Testis (tissue), 3 donors: ENCODE results near the gene NID1. TPM values are rescaled to one million over a fixed set of nuclear protein-coding genes. Genes with fewer than 3 reads are reported as not detected.
"Not testable (repeated sequence)": the region's sequence is repeated elsewhere in the genome, so short reads cannot be mapped to it uniquely, and the experiment has no call there.

ENCODE experiments used
- DNase-seq: peaks from one replicate; pipeline ENCODE4 v3.0.0-alpha.2; 2019
- H3K27ac ChIP-seq, 2 donors: fragments of 200-600 bp; sonication (generic); one replicate each; pipeline ENCODE4 v1.5.1; 2019
- H3K27me3 ChIP-seq: fragments of 200-600 bp; sonication (generic); one replicate; pipeline ENCODE4 v1.5.1; 2019
- H3K36me3 ChIP-seq: fragments of 200-600 bp; sonication (generic); one replicate; pipeline ENCODE4 v1.5.1; 2017; ENCODE audit warnings: low read depth; ENCODE audit errors: missing control alignments
- H3K4me1 ChIP-seq: fragments of 200-600 bp; sonication (generic); one replicate; pipeline ENCODE4 v1.5.1; 2019
- H3K4me3 ChIP-seq, 2 donors: fragments of 200-600 bp; sonication (generic); one replicate each; pipeline ENCODE4 v1.5.1; 2017 to 2019
- H3K9me3 ChIP-seq: fragments of 200-600 bp; sonication (generic); one replicate; pipeline ENCODE4 v1.5.1; 2017
- POLR2A ChIP-seq: fragments of 450-650 bp; IDR thresholded peaks from one replicate; pipeline ENCODE4 v1.6.1; 2017; ENCODE audit warnings: antibody characterized with exemption, mild to moderate bottlenecking, moderate library complexity
- WGBS, 2 donors: methylation state at CpG; one replicate each; pipeline ENCODE4 v1.1.5; 2018; 5-methylcytosine and 5-hydroxymethylcytosine counted together
- intact Hi-C: fragments of 100-400 bp; cut with DNase I; formaldehyde crosslinking; loops from one replicate; pipeline ENCODE4 v1.15.1; 2023; ENCODE audit warnings: low total_unique reads
- polyA plus RNA-seq: library from polyadenylated mRNA; stranded (reverse); fragments of 350-450 nt; fragmentation: Illumina TruSeq; extraction: RNeasy Lipid Tissue Mini Kit (QIAGEN cat#74804); gene quantifications from one replicate; pipeline ENCODE4 v1.2.3, GENCODE V29; 2014; ENCODE audit warnings: low read depth, low replicate concordance; ENCODE audit not compliant: insufficient read depth
- total RNA-seq, 2 donors: library from RNA; depleted of rRNA; stranded (reverse); fragments of >200 nt; gene quantifications; one replicate each; pipeline ENCODE4 v1.2.3, GENCODE V29; 2016
- TF ChIP-seq, protein P1 (sequence below), 3 experiments: fragments of 450-650 bp in 2 of 3; fragments of 200-600 bp in 1 of 3; sonication (generic) in 1 of 3; IDR thresholded peaks; one replicate each; pipeline ENCODE4 v1.5.1; 2016 to 2019; ENCODE audit warnings: antibody characterized with exemption in 3 of 3, mild to moderate bottlenecking in 2 of 3, moderate library complexity in 1 of 3

NID1 gene
- total and polyA plus RNA-seq, 3 donors from 2014 or later = 18.8 to 36.1 (median 21.0) TPM

DNA sequence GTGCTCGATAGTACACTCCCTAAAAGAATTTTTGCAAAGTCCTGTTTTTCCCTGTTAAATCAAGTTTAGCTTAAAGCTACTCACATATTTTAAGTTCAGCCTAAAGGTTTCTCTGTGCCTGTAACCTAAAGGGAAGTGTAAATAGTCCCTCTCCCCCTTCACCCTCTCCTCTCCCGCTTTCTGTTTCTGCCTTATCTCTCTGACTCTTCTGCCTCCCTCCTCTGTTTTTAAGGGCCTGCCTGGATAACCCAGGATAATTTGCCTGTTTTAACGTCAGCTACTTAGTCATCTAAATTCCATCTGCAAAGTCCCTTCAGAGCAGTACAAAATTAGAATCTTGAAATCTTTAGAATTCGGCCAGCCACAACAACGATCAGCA lies 92.6 kb downstream of the NID1 start:
- intact Hi-C loops = no loop called here
- Histone ChIP-seq H3K36me3 (no peaks in the 10 kb centered on the region), H3K4me3 (peak overlapping the region; percentile 44 to 52), H3K4me1 (peaks cover 12% of the 10 kb centered on the region), H3K9me3 (no peaks in the 10 kb centered on the region), H3K27ac (peak overlapping the region; percentile 93 to 95), H3K27me3 (no peaks in the 10 kb centered on the region)
- TF ChIP-seq POLR2A = no peak
- TF ChIP-seq, protein P1, sequence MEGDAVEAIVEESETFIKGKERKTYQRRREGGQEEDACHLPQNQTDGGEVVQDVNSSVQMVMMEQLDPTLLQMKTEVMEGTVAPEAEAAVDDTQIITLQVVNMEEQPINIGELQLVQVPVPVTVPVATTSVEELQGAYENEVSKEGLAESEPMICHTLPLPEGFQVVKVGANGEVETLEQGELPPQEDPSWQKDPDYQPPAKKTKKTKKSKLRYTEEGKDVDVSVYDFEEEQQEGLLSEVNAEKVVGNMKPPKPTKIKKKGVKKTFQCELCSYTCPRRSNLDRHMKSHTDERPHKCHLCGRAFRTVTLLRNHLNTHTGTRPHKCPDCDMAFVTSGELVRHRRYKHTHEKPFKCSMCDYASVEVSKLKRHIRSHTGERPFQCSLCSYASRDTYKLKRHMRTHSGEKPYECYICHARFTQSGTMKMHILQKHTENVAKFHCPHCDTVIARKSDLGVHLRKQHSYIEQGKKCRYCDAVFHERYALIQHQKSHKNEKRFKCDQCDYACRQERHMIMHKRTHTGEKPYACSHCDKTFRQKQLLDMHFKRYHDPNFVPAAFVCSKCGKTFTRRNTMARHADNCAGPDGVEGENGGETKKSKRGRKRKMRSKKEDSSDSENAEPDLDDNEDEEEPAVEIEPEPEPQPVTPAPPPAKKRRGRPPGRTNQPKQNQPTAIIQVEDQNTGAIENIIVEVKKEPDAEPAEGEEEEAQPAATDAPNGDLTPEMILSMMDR (IDR thresholded peaks at IDR 0.05) = no peak
- 7 to 10% methylated on average over 5 of the region's 5 CpGs for WGBS, 2 donors
- no peak for DNase-seq

DNA sequence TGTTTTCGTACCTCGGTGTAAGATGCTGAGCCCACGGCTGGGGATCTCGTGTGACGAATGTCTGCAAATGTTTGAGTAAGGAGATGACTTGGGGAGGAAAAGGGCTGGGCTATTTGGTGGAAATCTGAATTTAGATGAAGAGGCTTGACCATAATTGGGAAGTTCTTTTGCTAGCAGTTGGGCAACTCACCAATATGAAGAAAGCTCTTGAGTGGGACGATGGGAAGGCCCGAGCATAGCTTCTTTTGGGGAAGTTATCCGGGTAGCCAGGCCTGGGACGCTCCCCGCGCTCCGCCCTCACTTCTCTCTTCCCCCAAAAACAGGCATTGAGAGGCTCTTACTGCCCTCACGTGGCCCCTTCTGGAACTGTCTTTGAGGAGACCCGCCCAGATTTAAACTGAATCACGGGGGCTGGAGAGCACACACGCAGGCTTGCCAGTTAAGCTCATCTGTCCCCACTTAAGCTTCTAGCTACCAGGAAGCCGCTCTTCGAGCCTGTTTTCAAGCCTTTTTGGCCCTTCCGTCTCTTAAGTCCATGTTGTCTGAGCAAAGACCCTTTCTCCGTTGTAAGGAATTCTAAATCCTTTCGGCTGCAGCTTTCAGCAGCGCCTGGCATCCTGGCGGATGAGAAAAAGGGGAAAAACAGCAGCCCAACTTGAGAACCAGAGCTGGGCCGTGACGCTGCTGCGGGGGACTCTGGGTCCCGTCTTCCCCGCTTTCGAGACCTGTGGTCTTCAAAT lies 93.1 kb downstream of the NID1 start:
- Histone ChIP-seq H3K4me3 (peak overlapping the region; percentile 44 to 52), H3K27ac (peak overlapping the region; percentile 93 to 95), H3K36me3 (no peaks in the 10 kb centered on the region), H3K4me1 (peaks cover 12% of the 10 kb centered on the region), H3K9me3 (no peaks in the 10 kb centered on the region), H3K27me3 (no peaks in the 10 kb centered on the region)
- intact Hi-C loops = no loop called here
- WGBS, 2 donors = 3 to 4% methylated on average over 25 to 29 of the region's 29 CpGs
- TF ChIP-seq, protein P1 (IDR thresholded peaks at IDR 0.05) = peak; percentile 66 to 82 (median 71)
- TF ChIP-seq POLR2A = no peak
- peak; percentile 96 for DNase-seq

DNA sequence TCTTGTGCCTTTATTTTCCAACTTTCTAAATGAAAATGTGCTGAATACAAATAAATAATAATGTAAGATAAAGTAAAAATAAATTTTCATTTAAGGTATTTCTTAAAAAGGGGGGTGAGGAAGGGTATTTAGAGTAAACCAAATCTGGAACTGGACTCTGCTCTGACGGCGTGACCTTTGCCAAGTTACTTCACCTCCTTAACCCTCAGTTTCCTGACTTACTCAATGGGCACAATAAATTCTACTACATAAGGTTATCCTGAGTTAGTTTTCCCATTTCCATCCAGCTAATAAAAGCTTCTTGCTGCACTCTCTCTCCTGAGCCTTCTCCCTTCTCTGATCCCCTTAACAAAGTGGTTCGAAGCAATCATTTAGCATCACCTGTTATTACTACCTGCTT lies 93.9 kb downstream of the NID1 start:
- peaks cover 12% of the 10 kb centered on the region for H3K4me1 ChIP-seq
- H3K4me3 ChIP-seq = no peak overlapping the region
- intact Hi-C loops = no loop called here
- DNase-seq = no peak
- TF ChIP-seq POLR2A = no peak
- TF ChIP-seq, protein P1 (IDR thresholded peaks at IDR 0.05) = no peak
- H3K27me3 ChIP-seq = no peaks in the 10 kb centered on the region
- 39 to 41% methylated on average over 3 of the region's 3 CpGs for WGBS, 2 donors
- no peaks in the 10 kb centered on the region for H3K9me3 ChIP-seq
- no peaks in the 10 kb centered on the region for H3K36me3 ChIP-seq
- H3K27ac ChIP-seq = peak overlapping the region in 1 of 2 donors; percentile 95

DNA sequence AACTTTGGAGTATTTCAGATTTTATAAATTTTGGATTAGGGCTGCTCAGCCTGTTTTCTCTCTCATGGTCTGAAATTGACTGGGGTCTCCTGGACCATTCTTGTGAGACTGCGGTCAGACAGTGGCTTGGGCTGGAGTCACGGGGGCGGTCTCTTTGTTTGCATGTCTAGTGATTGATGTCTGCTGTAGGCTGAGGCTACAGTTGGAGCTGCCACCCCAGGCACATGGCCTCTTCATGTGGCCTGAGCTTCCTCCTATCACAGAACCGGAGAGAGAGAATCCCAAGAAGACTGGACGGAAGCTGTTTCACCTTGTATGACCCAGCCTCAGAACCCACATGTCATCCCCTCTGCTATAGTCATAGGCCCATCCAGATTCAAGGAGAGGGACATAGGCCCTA lies 96.1 kb downstream of the NID1 start:
- WGBS, 2 donors = 86 to 91% methylated on average over 5 of the region's 5 CpGs
- H3K4me1 ChIP-seq = peaks cover 12% of the 10 kb centered on the region
- no peak overlapping the region for H3K27ac ChIP-seq
- intact Hi-C loops = no loop called here
- H3K4me3 ChIP-seq = no peak overlapping the region
- H3K9me3 ChIP-seq = no peaks in the 10 kb centered on the region
- H3K27me3 ChIP-seq = no peaks in the 10 kb centered on the region
- DNase-seq = no peak
- H3K36me3 ChIP-seq = no peaks in the 10 kb centered on the region
- no peak for TF ChIP-seq POLR2A
- TF ChIP-seq, protein P1 (IDR thresholded peaks at IDR 0.05) = no peak

DNA sequence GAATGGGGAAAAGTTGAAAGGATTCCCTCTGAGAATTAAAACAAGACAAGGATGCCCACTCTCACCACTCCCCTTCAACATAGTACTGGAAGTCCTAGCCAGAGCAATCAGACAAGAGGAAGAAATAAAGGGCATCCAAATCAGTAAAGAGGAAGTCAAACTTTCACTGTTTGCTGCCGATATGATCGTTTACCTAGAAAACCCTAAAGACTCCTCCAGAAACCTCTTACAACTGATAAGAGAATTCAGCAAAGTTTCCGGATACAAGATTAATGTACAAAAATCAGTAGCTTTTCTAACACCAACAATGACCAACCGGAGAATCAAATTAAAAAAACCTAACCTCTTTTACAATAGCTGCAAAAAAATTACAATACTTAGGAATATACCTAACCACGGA lies 98.8 kb downstream of the NID1 start:
- DNase-seq, H3K9me3 ChIP-seq, intact Hi-C loops, H3K4me3 ChIP-seq, H3K36me3 ChIP-seq, H3K4me1 ChIP-seq, H3K27me3 ChIP-seq, H3K27ac ChIP-seq: not testable (repeated sequence)
- 77 to 85% methylated on average over 5 of the region's 5 CpGs for WGBS, 2 donors
